Lower leg skin (tissue), 4 donors: Measurements from ENCODE around the gene VGLL3. TPM values are rescaled to one million over a fixed set of nuclear protein-coding genes. Genes with fewer than 3 reads are reported as not detected.

Experiments
- DNase-seq, 2 donors: peaks; one replicate each; pipeline ENCODE4 v3.0.0-alpha.2; 2019; ENCODE audit warnings: low spot score in 2 of 2
- H3K4me3 ChIP-seq: fragments of 200-600 bp; sonication (generic); 2 replicates; pipeline ENCODE4 v1.5.1; 2017; ENCODE audit warnings: mild to moderate bottlenecking, low read depth; ENCODE audit not compliant: poor library complexity, severe bottlenecking
- POLR2A ChIP-seq, 2 donors: fragments of 450-650 bp; IDR thresholded peaks; one replicate each; pipeline ENCODE4 v1.6.1; 2016 to 2017; ENCODE audit warnings: antibody characterized with exemption in 2 of 2, mild to moderate bottlenecking in 1 of 2, moderate library complexity in 1 of 2
- WGBS, 2 donors: methylation state at CpG; one replicate each; pipeline ENCODE4 v1.1.5; 2018; 5-methylcytosine and 5-hydroxymethylcytosine counted together
- intact Hi-C: fragments of 100-400 bp; cut with DNase I; formaldehyde crosslinking; loops from one replicate; pipeline ENCODE4 v1.15.0; 2023; ENCODE audit warnings: low total_unique reads
- total RNA-seq, 4 donors: library from RNA; depleted of rRNA; stranded (reverse); fragments of >200 nt; gene quantifications; one replicate each; pipeline ENCODE4 v1.1.0, GENCODE V29; 2016
- TF ChIP-seq, protein P1 (sequence below), 3 donors: fragments of 450-650 bp; IDR thresholded peaks; one replicate each; pipeline ENCODE4 v1.5.1; 2016; ENCODE audit warnings: antibody characterized with exemption in 3 of 3, mild to moderate bottlenecking in 3 of 3, moderate library complexity in 2 of 3

Gene VGLL3
- total RNA-seq, 4 donors from 2014 or later: 8.0 to 24.7 (median 10.3) TPM

GRCh38 chr3:86993704-86994103, 2.8 kb upstream of the VGLL3 start:
- intact Hi-C loops: no loop called here
- no peak overlapping the region for H3K4me3 ChIP-seq
- TF ChIP-seq POLR2A (IDR thresholded peaks at IDR 0.05): no peak
- TF ChIP-seq, protein P1, sequence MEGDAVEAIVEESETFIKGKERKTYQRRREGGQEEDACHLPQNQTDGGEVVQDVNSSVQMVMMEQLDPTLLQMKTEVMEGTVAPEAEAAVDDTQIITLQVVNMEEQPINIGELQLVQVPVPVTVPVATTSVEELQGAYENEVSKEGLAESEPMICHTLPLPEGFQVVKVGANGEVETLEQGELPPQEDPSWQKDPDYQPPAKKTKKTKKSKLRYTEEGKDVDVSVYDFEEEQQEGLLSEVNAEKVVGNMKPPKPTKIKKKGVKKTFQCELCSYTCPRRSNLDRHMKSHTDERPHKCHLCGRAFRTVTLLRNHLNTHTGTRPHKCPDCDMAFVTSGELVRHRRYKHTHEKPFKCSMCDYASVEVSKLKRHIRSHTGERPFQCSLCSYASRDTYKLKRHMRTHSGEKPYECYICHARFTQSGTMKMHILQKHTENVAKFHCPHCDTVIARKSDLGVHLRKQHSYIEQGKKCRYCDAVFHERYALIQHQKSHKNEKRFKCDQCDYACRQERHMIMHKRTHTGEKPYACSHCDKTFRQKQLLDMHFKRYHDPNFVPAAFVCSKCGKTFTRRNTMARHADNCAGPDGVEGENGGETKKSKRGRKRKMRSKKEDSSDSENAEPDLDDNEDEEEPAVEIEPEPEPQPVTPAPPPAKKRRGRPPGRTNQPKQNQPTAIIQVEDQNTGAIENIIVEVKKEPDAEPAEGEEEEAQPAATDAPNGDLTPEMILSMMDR (IDR thresholded peaks at IDR 0.05): no peak
- no peak for DNase-seq
- 42 to 59% methylated on average over 7 of the region's 7 CpGs for WGBS, 2 donors

DNA sequence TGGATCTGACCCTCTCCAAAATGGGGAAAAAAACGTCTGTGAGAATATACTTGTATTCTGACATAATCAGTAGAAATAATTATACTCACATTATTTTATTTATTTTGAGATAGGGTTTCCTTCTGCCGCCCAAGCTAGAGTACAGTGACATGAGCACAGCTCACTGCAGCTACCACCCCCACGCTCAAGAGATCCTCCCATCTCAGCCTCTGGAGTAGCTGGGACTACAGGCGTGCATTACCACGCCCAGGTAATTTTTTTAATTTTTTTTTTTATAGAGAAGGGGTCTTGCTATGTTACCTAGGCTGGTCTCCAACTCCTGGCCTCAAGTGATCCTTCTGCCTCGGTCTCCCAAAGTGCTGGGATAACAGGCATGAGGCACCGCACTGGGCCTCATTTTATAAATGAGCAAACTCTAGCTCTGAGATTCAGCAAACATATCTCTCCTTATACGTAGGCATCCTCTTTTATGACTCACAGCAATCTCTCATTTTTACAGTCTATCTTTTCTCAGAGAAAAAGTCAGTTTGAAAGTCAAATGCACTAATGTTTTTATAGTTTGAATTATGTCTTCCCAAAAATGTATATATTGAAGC, 989 bp upstream of the VGLL3 start:
- H3K4me3 ChIP-seq: no peak overlapping the region
- 46 to 62% methylated on average over 8 of the region's 8 CpGs for WGBS, 2 donors
- intact Hi-C loops: no loop called here
- DNase-seq: no peak
- TF ChIP-seq POLR2A (IDR thresholded peaks at IDR 0.05): no peak
- TF ChIP-seq, protein P1 (IDR thresholded peaks at IDR 0.05): no peak

GRCh38 chr3:86991482-86991815, 500 bp upstream of the VGLL3 start:
- intact Hi-C loops: no loop called here
- DNase-seq: no peak
- TF ChIP-seq, protein P1 (IDR thresholded peaks at IDR 0.05): no peak
- no peak for TF ChIP-seq POLR2A (IDR thresholded peaks at IDR 0.05)
- H3K4me3 ChIP-seq: peak overlapping the region; percentile 63
- WGBS, 2 donors: 5 to 6% methylated on average over 7 of the region's 7 CpGs

DNA sequence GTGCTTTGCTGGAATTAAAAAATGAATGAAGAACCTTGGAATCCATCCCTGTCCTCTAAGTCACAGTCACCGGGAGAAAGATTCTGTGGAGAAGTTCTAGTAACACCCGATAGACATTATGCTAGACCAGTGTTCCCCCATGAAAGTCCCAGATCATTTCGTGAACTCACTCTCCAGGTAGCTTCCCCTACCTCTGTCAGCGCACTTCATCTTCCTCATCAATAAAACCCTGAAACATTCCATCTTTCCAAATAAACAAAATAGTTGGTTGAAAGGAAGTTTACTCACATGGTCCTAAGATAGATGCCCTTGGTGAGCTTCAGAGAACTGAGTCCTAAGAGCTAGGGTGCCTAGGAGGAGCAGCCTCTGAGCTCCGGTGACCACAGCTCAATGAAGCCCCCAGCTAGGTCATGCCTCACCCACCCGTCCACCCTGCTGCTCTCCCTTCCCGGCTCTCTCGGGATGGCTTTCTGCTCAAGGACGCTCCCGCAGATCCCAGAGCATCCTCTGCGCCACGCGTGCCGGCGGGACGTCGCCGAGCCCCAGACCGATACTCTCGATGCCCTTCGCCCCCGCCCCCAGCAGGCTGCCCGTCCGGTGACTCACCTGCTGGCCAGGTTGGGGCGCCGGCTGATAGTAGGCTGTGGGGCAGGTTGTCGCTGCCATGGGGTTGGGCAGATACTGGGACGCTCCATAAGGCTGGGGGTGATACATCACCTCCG, 776 bp downstream of the VGLL3 start:
- peak overlapping the region; percentile 63 for H3K4me3 ChIP-seq
- intact Hi-C loops: no loop called here
- DNase-seq: peak in 1 of 2 donors; percentile 84
- WGBS, 2 donors: 3 to 4% methylated on average over 22 to 29 of the region's 29 CpGs
- no peak for TF ChIP-seq POLR2A (IDR thresholded peaks at IDR 0.05)
- TF ChIP-seq, protein P1 (IDR thresholded peaks at IDR 0.05): no peak

GRCh38 chr3:86989611-86990010, 1.3 kb downstream of the VGLL3 start:
- H3K4me3 ChIP-seq: no peak overlapping the region
- no peak for TF ChIP-seq POLR2A (IDR thresholded peaks at IDR 0.05)
- TF ChIP-seq, protein P1 (IDR thresholded peaks at IDR 0.05): no peak
- intact Hi-C loops: no loop called here
- WGBS, 2 donors: 40 to 49% methylated on average over 7 of the region's 7 CpGs
- DNase-seq: no peak
